NCI-H2196 (cell line): ENCODE measurements around the gene SLC35F3.
"Not testable (repeated sequence)": the region's sequence is repeated elsewhere in the genome, so short reads cannot be mapped to it uniquely, and the experiment has no call there.

Experiments
- DNase-seq: peaks from one replicate; lab custom pipeline; 2025; ENCODE audit not compliant: unreplicated experiment; lab: John Stamatoyannopoulos, UW

The SLC35F3 gene

DNA sequence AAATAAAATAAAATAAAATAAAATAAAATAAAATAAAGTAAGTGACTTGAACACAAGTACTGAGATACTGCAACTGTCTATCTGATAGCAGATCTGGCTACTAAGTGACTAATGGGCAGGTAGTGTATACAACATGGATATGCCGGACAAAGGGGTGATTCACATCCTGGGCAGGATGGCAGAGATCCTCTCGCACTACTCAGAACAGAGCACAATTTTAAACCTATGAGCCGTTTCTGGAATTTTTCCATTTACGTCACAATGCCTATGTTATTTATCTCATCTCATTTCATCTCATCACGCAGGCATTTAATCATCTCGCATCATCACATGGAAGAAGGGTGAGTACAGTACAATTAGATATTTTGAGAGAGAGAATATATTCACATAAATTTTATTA is 235.5 kb downstream of the SLC35F3 start:
- DNase-seq: no peak

DNA sequence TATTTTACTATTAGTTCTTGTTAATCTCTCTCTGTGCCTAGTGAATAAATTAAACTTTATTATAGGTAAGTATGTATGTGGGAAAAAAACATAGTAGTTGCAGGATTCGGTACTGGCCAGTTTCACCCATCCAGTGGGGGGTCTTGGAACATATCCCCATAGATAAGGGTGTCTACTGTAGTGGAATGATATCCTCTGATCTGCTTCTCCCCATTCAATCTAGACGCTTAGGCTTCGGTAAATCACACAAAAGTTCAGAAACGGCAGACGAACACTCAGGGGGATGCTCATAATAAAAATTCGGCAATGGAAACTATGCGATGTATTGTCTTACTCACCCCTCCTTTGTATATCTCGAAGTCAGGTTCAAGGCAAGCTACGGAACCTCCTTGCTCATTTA is 235.9 kb downstream of the SLC35F3 start:
- no peak for DNase-seq

DNA sequence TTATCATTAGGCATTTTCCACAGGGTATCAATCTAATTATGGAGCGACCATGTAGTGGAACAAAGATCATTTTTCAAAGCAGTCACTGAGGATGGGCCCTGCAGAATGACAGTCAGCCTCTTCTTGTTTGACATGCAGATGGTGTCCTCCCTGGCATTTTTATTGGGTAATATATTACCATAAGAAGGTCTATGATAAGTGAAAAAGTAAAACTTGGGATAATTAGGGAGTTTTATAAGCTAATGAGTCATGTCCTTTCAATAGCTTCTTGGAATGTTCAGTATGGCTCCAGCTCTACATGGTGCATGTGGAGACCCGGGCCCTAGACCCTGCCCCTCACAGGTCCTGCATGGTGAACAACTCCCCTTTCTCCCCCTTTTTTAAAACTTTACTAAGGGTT is 236.5 kb downstream of the SLC35F3 start:
- DNase-seq: no peak

DNA sequence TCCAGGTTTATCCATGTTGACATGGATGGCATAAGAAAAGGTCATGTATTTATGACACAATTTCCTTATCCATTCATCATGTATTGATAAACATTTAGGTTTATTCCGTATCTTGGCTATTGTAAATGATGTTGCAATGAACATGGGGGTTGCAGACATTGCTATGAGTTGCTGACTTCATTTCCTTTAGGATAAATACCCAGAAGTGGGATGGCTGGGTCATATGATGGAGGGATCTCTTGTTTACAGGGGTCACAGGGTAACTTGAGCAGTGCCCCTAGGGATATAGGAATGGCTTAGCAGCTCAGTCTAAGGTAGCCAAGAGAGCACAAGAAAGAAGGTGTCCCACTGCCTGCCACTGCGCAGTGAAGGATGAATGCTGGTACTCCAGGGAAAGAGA is 239.2 kb downstream of the SLC35F3 start:
- no peak for DNase-seq

DNA sequence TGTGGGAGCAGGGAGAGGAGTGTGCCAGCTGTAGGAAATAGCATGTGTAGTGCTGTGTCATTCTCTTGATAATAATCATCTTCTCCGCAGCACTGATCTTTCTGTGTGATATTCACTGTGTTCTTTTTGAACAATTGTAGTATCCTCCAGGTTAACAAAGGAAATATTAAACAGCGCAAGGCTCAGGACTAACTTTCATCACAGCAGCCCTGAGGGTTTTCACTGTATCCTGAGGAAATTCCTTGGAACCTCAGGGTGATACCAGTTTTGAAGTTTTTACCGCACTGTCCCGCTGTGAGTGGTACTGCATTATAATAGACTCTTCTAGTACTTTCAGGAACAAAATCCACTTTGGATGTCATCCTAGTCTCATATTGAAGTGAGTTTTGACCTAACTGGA is 240.4 kb downstream of the SLC35F3 start:
- no peak for DNase-seq

DNA sequence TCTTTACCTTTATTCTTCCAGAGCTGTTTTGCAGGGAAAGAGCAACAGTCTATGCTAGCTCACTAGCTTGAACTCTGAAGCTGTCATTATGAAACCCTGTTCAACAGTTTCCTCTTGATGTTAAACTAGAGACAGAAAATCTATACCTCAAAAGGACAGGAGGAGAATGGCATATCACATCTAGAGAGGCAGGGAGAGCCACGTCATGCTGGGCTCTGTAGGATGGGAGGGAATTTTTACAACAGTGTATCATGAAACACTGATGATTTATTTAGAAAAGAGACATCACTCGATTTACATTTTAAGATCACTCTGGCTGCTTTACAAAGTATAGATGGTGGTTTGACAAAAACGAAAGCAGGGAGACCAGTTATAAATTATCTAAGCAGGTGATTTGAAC is 243.9 kb downstream of the SLC35F3 start:
- no peak for DNase-seq

DNA sequence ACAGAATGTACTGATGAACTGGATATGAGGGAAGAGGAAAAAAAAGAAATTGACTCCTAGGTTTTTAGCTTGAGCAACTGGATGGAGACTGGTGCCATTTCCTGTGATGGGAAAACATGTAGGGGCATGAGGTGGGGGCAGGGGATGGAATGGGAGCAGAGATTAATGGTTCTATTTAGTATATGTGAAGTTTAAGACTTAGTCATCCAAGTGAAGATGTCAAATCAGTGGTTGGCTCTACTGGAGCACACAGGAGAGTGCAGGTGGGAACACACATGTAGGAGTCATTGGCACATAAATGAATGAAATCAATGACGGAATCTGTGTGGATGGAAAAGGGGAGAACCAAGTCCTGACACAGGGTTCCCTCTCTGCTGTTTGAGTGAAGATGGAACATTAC is 244.3 kb downstream of the SLC35F3 start:
- no peak for DNase-seq

DNA sequence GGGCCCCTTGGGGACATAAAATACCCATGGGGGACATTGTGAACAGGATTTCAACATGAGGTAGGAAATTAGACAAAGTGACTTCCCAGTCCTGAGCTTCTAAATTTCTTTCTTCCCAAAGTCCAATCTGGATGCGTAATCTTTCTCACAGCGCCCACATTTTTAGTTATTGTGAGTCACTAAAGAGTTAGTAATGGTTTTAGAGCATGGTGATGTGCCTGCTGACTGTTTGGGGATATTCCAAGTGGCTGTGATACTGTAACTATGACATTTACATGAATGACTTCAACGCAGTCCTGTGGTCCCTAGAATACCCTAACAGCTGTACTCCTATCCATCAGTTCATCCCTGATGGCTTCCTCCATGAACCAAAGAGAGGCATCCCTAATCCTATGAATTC is 244.7 kb downstream of the SLC35F3 start:
- no peak for DNase-seq

DNA sequence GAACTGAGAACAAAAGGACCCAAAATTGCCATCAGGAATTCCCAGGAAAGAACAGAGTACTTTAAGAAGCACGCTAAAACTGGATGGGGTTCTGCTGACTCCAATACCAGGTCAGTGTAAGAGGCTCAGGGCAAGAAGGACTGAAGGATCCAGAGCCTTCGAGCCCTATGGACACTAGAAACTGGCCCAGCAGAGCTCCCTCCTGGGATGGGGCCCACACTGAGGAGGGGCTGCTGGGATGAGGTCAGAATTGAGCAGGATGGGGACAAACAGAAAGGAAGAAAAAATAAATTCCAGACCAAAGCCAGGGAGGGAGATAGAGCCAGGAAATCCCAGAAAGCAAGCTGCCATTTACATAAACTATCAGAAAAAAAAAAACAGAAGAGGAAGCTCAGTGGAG is 246.4 kb downstream of the SLC35F3 start:
- DNase-seq: no peak

DNA sequence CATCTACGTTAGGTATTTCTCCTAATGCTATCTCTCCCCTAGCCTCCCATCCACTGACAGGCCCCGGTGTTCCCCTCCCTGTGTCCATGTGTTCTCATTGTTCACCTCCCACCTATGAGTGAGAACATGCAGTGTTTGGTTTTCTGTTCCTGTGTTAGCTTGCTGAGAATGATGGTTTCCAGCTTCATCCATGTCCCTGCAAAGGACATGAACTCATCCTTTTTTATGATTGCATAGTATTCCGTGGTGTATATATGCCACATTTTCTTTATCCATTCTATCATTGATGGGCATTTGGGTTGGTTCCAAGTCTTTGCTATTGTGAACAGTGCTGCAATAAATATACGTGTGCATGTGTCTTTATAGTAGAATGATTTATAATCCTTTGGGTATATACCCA is 247.9 kb downstream of the SLC35F3 start:
- DNase-seq: not testable (repeated sequence)

DNA sequence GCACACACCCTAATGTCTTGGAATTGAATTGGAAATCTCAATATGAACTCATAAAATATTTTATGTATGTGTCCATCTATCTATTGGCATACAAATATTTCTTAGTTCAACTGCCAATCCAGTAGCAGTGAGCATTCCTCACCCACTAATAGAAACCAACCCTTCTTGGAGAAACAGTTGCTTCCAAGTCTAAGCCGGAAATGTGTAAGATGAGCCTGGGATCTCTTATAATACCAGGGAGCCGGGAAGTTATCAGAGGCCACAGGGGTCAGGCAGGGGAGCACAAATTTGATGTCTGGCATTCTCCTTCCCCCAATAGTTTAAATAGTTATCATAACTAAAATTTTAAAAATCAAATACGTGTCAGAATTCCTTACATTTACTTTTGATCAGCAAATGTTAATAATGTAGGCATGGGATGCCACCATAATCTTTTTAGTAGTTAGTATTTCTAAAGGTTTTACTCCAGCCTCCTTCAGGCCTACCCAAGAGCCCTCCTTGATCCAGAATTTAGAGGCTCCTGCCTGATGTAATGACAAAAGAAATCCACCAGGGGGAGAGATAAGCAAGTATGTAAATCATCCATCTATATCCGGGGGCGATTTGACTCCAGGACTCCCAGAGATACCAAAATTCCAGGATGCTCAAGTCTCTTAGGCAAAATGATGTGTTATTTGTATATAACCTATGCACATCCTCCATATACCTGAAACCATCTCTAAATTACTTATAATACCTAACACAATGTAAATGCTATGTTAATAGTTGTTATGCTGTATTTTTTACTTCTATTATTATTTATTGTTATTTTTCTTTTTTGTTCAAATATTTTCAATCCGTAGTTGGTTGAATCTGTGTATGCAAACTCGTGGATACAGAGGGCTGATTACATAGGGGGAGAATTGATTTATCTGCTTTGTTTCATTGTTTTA is 250.1 kb downstream of the SLC35F3 start:
- DNase-seq: peak; percentile 34

DNA sequence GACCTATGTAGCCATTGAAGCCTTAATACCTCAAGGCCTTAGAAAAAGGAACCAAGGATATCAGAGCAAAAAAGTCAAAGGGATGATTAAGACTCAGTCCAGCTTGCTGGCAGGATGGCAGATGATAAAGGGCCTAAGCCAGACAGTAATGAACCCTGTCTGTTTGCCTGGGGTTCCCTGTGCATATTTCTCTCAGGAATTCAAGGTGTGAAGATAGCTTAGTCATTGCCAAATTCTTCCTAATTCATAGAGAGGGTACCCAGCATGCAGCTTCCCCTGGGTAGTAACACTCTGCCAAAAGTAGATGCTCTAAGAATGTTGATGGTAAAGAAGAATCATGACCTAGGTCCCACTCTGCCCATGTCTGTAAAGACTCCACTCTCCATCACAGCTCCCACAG is 258.2 kb downstream of the SLC35F3 start:
- no peak for DNase-seq

DNA sequence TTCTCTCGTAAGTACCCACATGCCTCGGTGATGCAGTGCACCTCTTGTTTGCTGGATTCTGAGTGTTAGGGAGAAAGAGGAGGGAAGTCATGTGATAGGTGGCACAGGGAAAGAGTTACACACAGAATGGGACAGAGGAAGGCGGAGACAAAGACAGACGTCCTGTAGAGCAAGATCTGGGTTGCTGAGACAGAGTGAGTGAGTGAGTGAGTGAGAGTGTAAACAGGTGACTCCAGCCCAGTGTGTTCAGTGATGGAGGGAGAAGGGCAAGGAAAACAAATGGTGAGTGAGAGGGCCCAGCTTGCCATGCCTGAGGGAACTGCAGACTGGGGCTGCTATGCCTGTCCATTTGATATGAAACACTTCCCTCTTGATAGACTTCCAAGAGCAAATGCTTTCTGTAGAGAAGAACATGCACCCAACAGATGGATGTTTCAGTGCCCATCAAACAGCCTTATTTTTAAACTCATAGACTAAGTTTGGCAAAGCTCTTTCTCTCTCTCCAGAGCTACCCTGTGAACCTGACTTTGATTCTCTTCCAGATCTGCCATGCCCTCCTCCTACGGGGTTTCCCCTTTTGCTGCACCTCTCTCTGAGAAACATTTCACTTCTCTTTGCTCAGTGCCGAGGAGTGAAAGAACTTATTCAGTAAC is 258.9 kb downstream of the SLC35F3 start:
- DNase-seq: no peak

DNA sequence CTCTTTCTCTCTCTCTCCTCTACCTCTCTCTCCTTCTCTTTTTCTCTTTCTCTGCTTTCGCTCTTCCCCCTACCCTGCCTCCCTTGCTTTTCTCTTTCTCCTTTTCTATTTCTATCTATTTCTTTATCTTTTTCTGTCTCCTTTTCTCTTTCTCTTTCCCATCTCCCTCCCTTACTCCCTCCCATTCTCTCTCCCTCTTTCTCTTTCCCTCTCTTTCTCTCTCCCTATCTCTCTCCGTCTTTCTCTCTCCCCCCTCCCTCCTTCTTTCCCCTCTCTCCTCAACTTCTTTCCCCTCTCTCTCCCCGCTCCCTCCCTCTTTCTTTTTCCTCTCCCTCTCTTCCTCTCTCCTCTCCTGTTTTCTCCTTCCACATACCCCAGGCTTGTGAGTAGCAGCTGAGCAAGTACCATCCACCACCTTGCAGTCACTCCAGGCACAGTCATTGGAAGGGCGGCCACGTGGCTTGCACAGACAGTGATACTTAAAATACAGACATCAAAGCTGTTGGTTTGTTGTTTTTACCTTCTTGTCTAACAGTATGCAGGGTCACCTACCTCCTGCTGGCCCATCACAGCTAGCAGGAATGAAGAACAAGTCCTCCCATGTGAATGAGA is 259.7 kb downstream of the SLC35F3 start:
- no peak for DNase-seq

DNA sequence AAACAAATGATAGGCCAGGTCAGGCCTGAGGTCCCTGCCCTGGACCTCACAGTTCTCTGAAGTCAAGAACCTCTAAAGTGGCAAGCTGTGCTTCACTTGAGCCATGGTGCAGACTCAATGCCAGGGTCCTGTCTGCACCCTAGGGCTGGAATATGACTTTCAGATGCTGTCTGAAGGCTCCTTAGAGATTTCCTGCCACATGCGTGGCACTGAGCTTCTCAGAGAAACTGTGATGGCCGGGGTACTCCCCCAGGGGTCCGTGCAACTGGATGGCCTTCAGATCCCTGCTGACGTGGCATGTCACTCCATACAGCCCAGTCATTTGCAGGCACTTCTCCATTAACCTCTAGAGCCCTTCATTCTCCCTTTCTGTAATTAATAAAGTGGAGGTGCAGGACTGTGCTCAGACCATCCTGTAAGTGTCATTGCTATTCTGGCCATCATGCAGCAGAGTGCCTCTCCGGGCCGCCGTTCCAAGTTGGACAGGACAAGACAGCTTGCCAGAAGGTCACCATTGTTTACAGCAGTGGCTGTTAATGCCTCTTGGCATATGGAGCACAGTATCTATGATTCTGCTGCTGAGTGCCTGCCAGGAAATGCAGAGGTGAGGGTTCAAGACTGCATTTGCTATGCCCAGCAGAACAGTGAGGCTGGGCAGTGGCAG is 263.7 kb downstream of the SLC35F3 start:
- no peak for DNase-seq

DNA sequence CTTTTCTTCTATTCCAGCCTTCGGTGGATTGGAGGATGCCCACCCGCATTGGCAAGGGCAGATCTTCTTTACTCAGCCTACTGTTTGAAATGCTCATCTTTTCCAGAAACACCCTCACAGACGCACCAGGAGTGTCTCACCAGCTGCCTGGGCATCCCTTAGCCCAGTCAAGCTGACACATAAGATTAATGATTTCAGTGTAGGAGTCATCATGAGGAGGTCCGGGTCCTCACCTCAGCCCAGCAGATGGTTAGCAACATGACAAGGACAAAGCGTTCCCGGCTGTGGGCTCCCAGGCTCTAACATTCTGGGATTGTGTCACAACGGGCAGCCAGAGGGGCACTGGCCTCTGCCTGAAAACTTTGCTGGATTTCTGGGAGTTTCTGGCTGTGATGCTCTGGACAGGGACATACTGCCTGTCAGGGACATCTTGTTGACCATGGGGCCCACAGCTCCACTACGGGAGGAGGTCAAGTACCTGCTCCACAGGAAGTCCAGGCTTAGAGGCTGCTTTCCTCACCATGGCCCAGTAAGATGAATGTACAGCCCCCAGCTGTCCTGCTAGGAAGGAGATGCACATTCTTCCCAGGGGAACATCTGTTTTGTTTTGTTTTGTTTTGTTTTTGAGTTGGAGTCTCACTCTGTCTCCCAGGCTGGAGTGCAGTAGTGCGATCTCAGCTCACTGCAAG is 264.8 kb downstream of the SLC35F3 start:
- no peak for DNase-seq

DNA sequence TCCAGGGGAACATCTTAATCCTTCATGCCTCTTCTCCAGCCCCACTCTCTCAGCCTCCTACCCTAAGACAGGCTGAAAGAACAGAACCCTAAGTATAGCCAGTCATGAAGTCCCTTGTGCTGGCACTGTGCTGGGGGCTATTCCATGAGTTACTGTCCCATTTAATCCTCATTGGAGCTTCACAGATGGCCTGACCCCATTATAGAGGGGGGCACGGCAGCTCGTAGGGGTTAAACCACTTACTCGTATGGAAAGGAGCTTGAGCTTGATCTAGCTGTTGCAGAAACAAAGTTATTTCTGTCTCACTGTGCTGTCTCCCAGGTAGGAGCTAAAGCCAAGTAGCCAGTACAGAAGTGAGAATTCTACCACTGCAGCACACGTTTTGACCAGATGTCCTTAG is 265.6 kb downstream of the SLC35F3 start:
- no peak for DNase-seq

DNA sequence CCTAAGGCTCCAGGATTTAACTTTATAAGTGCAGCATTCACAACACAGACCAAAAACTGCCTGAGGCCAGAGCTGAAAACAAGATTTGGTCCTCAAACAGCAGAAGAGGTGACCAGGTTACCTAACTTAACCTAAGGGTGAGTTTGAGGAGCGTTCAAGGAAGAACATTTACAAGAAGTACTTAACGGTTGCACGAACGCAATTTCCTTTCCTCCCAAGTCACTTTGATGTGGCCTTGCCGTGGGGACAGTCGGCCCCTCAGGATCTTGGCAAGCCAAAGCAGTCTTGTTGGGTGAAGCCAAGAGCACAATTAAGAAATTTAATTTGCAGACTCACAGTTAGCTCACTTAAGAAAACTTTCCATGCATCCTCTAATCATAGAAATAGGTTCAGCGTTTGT is 266.1 kb downstream of the SLC35F3 start:
- no peak for DNase-seq

DNA sequence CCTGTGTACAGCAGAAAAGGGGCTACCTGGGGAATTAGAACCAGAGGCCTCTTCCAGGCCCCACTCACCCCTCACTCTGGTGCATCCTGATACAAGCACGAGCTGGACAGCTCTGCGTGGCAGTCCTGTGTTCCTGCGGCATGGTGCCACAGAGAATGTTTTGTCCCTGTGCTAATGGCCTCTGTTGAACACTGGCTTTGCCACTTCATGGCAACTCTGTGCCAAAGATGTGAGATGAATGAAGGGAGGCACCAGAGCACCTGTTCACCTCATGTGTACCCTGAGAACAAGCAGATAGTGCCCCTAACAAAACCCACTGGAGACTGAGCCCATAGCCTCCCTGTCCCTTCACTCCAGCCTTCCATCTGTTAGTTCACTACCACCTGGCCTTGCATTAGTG is 269.5 kb downstream of the SLC35F3 start:
- DNase-seq: no peak

DNA sequence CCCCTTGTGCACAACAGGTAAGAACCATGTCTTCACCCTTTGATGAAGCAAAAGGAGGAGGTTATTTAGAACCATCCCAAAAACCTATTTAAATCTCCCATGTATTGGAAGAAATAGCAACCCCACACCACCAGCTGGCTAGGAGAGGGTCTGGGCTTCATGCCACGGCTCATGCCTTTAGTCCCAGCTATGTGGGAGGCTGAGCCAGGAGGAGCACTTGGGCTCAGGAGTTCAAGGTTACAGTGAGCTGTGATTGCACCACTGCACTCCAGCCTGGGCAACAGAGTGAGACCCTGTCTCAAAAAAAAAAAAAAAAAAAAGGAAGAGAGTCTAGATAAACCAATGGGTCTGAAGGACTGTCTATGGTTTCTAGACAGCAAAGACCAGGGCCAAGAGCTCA is 270.9 kb downstream of the SLC35F3 start:
- no peak for DNase-seq

DNA sequence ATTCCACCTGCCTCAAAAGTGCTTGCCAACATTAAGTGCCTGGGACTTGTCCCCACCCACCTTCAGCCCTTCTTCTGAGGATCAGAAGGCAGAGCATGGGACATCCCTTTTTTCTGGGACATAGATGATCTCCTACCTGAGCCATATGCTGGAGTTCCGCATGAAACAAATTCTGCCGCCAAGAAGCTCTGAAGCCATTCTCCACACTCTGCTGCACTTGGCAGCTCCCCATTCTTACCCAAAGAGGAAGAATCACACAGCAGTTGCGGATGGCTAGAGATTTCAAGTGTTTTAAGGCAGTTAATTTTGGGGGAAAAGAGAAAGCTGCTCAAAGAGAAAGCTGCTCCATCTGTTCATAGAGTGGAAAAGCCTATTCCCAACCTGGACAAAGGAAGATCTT is 271.5 kb downstream of the SLC35F3 start:
- no peak for DNase-seq
